Measurements from ENCODE around the gene KCNIP4.

DNA sequence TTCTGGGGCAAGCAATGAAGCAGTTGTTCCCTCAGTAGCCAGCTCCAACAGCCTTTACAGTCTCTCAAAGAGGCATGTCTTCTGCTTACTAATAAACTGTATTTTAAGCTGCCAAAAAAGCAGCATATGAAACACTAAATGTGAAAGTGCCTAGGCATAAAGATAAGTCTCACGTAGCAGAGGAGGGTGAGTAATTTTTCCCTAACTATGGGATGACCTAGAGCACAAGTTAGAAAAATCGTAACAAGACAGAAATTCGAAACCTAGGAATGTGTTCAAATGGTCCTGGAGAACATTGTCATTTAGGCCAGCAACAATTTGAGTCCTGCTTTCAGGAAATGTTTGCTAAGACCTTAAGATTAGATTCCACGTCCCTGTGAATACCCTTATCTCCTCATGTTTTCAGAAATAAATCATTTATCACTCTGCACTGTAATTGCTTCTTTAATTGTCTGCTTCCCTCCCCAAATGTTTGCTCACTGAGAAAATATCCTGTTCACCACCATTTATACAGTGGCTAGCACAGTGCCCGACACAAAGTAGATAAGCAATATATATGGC, 222.2 kb downstream of the KCNIP4 start:
- TF ChIP-seq, protein P1, sequence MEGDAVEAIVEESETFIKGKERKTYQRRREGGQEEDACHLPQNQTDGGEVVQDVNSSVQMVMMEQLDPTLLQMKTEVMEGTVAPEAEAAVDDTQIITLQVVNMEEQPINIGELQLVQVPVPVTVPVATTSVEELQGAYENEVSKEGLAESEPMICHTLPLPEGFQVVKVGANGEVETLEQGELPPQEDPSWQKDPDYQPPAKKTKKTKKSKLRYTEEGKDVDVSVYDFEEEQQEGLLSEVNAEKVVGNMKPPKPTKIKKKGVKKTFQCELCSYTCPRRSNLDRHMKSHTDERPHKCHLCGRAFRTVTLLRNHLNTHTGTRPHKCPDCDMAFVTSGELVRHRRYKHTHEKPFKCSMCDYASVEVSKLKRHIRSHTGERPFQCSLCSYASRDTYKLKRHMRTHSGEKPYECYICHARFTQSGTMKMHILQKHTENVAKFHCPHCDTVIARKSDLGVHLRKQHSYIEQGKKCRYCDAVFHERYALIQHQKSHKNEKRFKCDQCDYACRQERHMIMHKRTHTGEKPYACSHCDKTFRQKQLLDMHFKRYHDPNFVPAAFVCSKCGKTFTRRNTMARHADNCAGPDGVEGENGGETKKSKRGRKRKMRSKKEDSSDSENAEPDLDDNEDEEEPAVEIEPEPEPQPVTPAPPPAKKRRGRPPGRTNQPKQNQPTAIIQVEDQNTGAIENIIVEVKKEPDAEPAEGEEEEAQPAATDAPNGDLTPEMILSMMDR (IDR thresholded peaks at IDR 0.05): no peak
- TF ChIP-seq POLR2A (IDR thresholded peaks at IDR 0.05) (no peak), EP300 (IDR thresholded peaks at IDR 0.05; ENCODE audit: low read depth) (no peak), POLR2AphosphoS5 (IDR thresholded peaks at IDR 0.05) (no peak)

Data from transverse colon (tissue), 4 donors.